Spleen (tissue), 11 donors: ENCODE data around the gene SDR9C7. TPM values are rescaled to one million over a fixed set of nuclear protein-coding genes. Genes with fewer than 3 reads are reported as not detected.
"Not testable (repeated sequence)": the region's sequence is repeated elsewhere in the genome, so short reads cannot be mapped to it uniquely, and the experiment has no call there.

Experiments
- DNase-seq: peaks from one replicate; pipeline ENCODE4 v3.0.0-alpha.2; 2020
- H3K27ac ChIP-seq, 8 donors: fragments of 200-600 bp; sonication (generic) in 7 of 8; 1 replicate in 4 of 8; 2 replicates in 4 of 8; pipeline versions ENCODE4 v1.5.0 to v1.8.0; 2016 to 2021; ENCODE audit warnings: inconsistent platforms in 4 of 8, mild to moderate bottlenecking in 4 of 8, moderate library complexity in 1 of 8
- H3K27me3 ChIP-seq, 7 donors: fragments of 200-600 bp; sonication (generic) in 6 of 7; replicated peaks in 1 of 7; 1 replicate in 4 of 7; 2 replicates in 3 of 7; pipeline versions ENCODE4 v1.5.0 to v1.8.0; 2016 to 2021; ENCODE audit warnings: inconsistent platforms in 3 of 7, mild to moderate bottlenecking in 1 of 7
- H3K36me3 ChIP-seq, 6 donors: fragments of 200-600 bp; sonication (generic) in 5 of 6; 1 replicate in 4 of 6; 2 replicates in 2 of 6; pipeline versions ENCODE4 v1.5.0 to v1.8.0; 2016 to 2021; ENCODE audit warnings: inconsistent platforms in 2 of 6
- H3K4me1 ChIP-seq, 6 donors: fragments of 200-600 bp; sonication (generic) in 5 of 6; 1 replicate in 3 of 6; 2 replicates in 3 of 6; pipeline versions ENCODE4 v1.5.0 to v1.8.0; 2016 to 2021; ENCODE audit warnings: inconsistent platforms in 3 of 6
- H3K4me3 ChIP-seq, 8 donors: fragments of 200-600 bp; sonication (generic) in 7 of 8; 1 replicate in 4 of 8; 2 replicates in 4 of 8; pipeline versions ENCODE4 v1.5.0 to v1.8.0; 2016 to 2021; ENCODE audit warnings: inconsistent platforms in 4 of 8, mild to moderate bottlenecking in 4 of 8, moderate library complexity in 2 of 8
- H3K9me3 ChIP-seq, 8 donors: fragments of 200-600 bp; sonication (generic) in 7 of 8; 1 replicate in 4 of 8; 2 replicates in 4 of 8; pipeline versions ENCODE4 v1.5.0 to v1.8.0; 2016 to 2021; ENCODE audit warnings: inconsistent platforms in 4 of 8
- POLR2A ChIP-seq, 3 donors: fragments of 450-650 bp; IDR thresholded peaks; one replicate each; pipeline ENCODE4 v1.5.1; 2017; ENCODE audit warnings: antibody characterized with exemption in 3 of 3, mild to moderate bottlenecking in 1 of 3
- POLR2AphosphoS5 ChIP-seq, 3 donors: sonication (generic); formaldehyde crosslinking; IDR thresholded peaks; one replicate each; pipeline ENCODE4 v1.5.1; 2017; ENCODE audit warnings: antibody characterized with exemption in 3 of 3
- WGBS, 5 donors: extraction: QIAGEN DNeasy Blood & Tissue Kit in 3 of 5; methylation state at CpG; one replicate each; pipeline versions ENCODE4 v1.1.5 to v1.1.7; 2013 to 2018; 5-methylcytosine and 5-hydroxymethylcytosine counted together
- intact Hi-C: fragments of 100-400 bp; cut with DNase I; formaldehyde crosslinking; loops from one replicate; pipeline ENCODE4 v1.15.0; 2023; ENCODE audit warnings: low total_unique reads
- polyA plus RNA-seq, 3 donors: library from polyadenylated mRNA; stranded (reverse); fragments of 200-250 nt; gene quantifications; one replicate each; pipeline ENCODE4 v1.2.1, GENCODE V29; 2013
- total RNA-seq, 7 donors: library from RNA; depleted of rRNA in 3 of 7; stranded (reverse); fragments of >200 nt in 3 of 7; fragmentation: NEBNext Ultra II Directional in 4 of 7; extraction: Animal tissue kit (Norgen Biotek cat#: 25700) in 4 of 7; gene quantifications; one replicate each; pipeline versions ENCODE4 v1.1.0 to v1.2.1, GENCODE V29; 2016 to 2021
- TF ChIP-seq, protein P1 (sequence below), 11 experiments: fragments of 200-600 bp in 7 of 11; fragments of 450-650 bp in 4 of 11; sonication (generic) in 4 of 11; IDR thresholded peaks in 8 of 11; conservative IDR thresholded peaks in 3 of 11; 1 replicate in 7 of 11; 2 replicates in 4 of 11; pipeline versions ENCODE4 v1.4.0 to v1.8.0; 2016 to 2021; ENCODE audit warnings: antibody characterized with exemption in 11 of 11, inconsistent platforms in 4 of 11, mild to moderate bottlenecking in 1 of 11
- donor health status: healthy with polysubstance abuse.
- donor health status: DM: no; HTN: no; CAD: no; lungs with moderate emphysema.
- donor health status: DM: no; HTN: no; CAD: no.
- donor health status: Bipolar disorder and iron deficiency.
- donor health status: healthy.
- donor health status: DM: no; HTN: no; CAD: no.
- donor health status: DM: yes; HTN: yes; CAD: no.

SDR9C7 gene
- total and polyA plus RNA-seq, 10 donors: 0.03 to 0.51 (median 0.04) TPM; not detected in 7

DNA sequence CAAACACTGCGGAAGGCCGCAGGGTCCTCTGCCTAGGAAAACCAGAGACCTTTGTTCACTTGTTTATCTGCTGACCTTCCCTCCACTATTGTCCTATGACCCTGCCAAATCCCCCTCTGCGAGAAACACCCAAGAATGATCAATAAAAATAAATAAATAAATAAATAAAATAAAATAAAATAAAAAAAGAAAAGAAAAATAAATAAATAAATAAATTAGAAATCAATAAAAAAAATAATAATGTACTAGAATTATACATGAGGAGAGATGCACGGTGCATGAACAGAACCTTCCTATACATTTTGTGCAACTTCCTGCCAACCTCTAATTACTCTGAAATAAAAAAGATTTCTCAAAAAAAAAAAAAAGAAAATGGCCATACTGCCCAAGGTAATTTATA lies 30.9 kb upstream of the SDR9C7 start:
- H3K27ac ChIP-seq, H3K27me3 ChIP-seq, DNase-seq, H3K36me3 ChIP-seq, intact Hi-C loops, H3K4me1 ChIP-seq, H3K4me3 ChIP-seq: not testable (repeated sequence)
- peaks cover 0 to 10% (median 6%) of the 10 kb centered on the region in 8 donors for H3K9me3 ChIP-seq
- 92 to 100% (median 96%) methylated on average over 1 to 4 of the region's 4 CpGs for WGBS, 5 donors

DNA sequence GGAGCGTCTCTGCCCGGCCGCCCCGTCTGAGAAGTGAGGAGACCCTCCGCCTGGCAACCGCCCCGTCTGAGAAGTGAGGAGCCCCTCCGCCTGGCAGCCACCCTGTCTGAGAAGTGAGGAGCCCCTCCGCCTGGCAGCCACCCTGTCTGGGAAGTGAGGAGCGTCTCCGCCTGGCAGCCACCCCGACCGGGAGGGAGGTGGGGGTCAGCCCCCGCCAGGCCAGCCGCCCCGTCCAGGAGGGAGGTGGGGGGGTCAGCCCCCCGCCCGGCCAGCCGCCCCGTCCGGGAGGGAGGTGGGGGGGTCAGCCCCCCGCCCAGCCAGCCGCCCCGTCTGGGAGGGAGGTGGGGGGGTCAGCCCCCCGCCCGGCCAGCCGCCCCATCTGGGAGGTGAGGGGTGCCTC lies 29.3 kb upstream of the SDR9C7 start:
- H3K4me1 ChIP-seq, H3K27me3 ChIP-seq, H3K4me3 ChIP-seq, DNase-seq, H3K27ac ChIP-seq, intact Hi-C loops, H3K36me3 ChIP-seq: not testable (repeated sequence)
- 90 to 100% (median 93%) methylated on average over 1 to 15 of the region's 27 CpGs for whole genome bisulfite sequencing, 5 donors
- H3K9me3 ChIP-seq: peaks cover 0 to 18% (median 9%) of the 10 kb centered on the region in 8 donors

DNA sequence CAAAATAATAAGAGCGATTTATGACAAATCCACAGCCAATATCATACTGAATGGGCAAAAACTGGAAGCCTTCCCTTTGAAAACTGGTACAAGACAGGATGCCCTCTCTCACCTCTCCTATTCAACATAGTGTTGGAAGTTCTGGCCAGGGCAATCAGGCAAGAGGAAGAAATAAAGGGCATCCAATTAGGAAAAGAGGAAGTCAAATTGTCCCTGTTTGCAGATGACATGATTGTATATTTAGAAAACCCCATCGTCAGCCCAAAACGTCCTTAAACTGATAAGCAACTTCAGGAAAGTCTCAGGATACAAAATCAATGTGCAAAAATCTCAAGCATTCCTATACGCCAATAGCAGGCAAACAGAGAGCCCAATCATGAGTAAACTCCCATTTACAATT lies 28.0 kb upstream of the SDR9C7 start:
- H3K27ac ChIP-seq: peak overlapping the region in 2 of 8 donors; percentile 32 to 33
- WGBS, 5 donors: 48 to 53% (median 52%) methylated on average over 4 of the region's 4 CpGs
- H3K4me3 ChIP-seq, H3K36me3 ChIP-seq, H3K4me1 ChIP-seq, intact Hi-C loops, H3K27me3 ChIP-seq, DNase-seq: not testable (repeated sequence)
- H3K9me3 ChIP-seq: peaks cover 0 to 28% (median 18%) of the 10 kb centered on the region in 8 donors

DNA sequence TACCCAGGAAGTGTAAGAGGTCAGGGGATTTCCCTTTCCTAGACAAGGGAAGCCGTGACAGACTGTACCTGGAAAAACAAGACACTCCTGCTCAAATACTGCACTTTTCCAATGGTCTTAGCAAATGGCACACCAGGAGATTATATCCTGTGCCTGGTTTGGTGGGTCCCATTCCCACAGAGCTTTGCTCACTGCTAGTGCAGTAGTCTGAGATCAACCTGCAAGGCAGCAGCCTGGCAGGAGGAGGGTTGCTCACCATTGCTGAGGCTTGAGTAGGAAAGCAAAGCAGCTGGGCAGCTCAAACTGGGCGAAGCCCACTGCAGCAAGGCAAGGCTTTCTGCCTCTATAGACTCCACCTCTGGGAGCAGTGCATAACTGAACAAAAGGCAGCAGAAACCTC lies 24.2 kb upstream of the SDR9C7 start:
- H3K4me3 ChIP-seq: no peak overlapping the region
- 68 to 84% (median 75%) methylated on average over 2 of the region's 2 CpGs for WGBS, 5 donors
- H3K4me1 ChIP-seq: peaks cover 0 to 8% (median 2%) of the 10 kb centered on the region in 6 donors
- no peaks in the 10 kb centered on the region for H3K27me3 ChIP-seq
- H3K9me3 ChIP-seq: peaks cover 0 to 21% (median 10%) of the 10 kb centered on the region in 8 donors
- no peak for DNase-seq
- TF ChIP-seq POLR2AphosphoS5 (IDR thresholded peaks at IDR 0.05) (no peak), POLR2A (IDR thresholded peaks at IDR 0.05) (no peak)
- TF ChIP-seq, protein P1, sequence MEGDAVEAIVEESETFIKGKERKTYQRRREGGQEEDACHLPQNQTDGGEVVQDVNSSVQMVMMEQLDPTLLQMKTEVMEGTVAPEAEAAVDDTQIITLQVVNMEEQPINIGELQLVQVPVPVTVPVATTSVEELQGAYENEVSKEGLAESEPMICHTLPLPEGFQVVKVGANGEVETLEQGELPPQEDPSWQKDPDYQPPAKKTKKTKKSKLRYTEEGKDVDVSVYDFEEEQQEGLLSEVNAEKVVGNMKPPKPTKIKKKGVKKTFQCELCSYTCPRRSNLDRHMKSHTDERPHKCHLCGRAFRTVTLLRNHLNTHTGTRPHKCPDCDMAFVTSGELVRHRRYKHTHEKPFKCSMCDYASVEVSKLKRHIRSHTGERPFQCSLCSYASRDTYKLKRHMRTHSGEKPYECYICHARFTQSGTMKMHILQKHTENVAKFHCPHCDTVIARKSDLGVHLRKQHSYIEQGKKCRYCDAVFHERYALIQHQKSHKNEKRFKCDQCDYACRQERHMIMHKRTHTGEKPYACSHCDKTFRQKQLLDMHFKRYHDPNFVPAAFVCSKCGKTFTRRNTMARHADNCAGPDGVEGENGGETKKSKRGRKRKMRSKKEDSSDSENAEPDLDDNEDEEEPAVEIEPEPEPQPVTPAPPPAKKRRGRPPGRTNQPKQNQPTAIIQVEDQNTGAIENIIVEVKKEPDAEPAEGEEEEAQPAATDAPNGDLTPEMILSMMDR (IDR thresholded peaks at IDR 0.05 in 8 of 11, conservative IDR thresholded peaks at IDR 0.05 in 3 of 11): no peak
- peaks cover 0 to 9% (median 0%) of the 10 kb centered on the region in 6 donors for H3K36me3 ChIP-seq
- intact Hi-C loops: no loop called here
- H3K27ac ChIP-seq: no peak overlapping the region

DNA sequence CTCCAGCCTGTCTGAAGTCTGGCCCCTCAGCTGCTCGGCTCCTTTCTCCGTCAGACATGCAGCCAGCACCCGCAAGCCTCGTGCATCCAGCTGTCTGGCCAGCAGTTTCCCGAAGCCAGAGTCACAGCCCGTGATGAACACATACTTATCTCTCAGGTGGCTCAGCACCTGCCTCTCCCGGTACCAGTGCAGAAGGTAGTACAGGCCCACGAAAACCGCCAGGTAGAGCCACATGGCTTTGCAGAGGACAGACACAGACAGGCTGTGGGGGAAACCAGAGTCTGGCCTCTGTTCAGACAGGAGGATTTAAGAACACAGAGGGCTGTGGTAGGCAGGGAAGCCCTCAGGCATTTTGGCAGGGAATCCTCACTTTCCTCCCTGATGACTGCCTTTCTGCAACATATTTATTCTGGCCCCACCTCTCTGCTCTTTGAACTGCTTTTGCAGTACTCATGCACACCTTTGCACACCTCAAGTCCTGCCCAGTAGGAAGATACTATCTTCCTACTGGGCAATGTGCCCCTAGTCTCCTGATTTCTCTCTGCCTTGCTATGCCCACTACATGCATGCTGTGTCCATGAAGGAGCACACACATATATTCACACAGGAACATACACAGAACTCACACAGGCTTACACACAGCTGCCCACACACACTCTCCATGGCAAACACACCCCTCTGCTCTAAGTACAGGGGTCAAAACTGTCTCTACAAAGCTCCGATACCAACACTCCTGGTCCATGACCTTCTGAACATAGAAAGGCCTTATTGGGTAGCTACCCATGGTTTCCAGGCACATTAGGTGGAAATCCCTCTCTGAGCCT lies 23.2 kb upstream of the SDR9C7 start, which contains the start of gene RDH16:
TSS of gene RDH16 (minus strand) at position 380 of the 824 bp plus-strand sequence. CDS start at position 234, 146 bp downstream.
- H3K9me3 ChIP-seq: peaks cover 0 to 21% (median 10%) of the 10 kb centered on the region in 8 donors
- H3K27me3 ChIP-seq: no peaks in the 10 kb centered on the region
- intact Hi-C loops: no loop called here
- DNase-seq: no peak
- peaks cover 0 to 8% (median 2%) of the 10 kb centered on the region in 6 donors for H3K4me1 ChIP-seq
- TF ChIP-seq POLR2A (IDR thresholded peaks at IDR 0.05): no peak
- TF ChIP-seq, protein P1 (IDR thresholded peaks at IDR 0.05 in 8 of 11, conservative IDR thresholded peaks at IDR 0.05 in 3 of 11): no peak
- no peak for TF ChIP-seq POLR2AphosphoS5 (IDR thresholded peaks at IDR 0.05)
- peaks cover 0 to 9% (median 0%) of the 10 kb centered on the region in 6 donors for H3K36me3 ChIP-seq
- H3K27ac ChIP-seq: no peak within 1 kb of the TSS
- WGBS, 5 donors: 89 to 97% (median 94%) methylated on average over 7 to 10 of the region's 10 CpGs
- no peak within 1 kb of the TSS for H3K4me3 ChIP-seq
